ENCODE data around the gene PCDHGA1. TPM values are rescaled to one million over a fixed set of nuclear protein-coding genes. Genes with fewer than 3 reads are reported as not detected.

The PCDHGA1 gene
- total RNA-seq, 1 experiment from 2014 or later, result 0.63 TPM

- H3K23ac ChIP-seq (ENCODE audit: insufficient read length, low read depth, low read length), result no peak overlapping the region
- no peak overlapping the region for H2AK5ac ChIP-seq (ENCODE audit: insufficient read length, low read length)
- no peak for DNase-seq
- H3K27me3 Mint-ChIP-seq (ENCODE audit: low read depth), result peaks cover 3% of the 10 kb centered on the region
- no peak for TF ChIP-seq CTCF (conservative IDR thresholded peaks at IDR 0.05)
- no peak overlapping the region for H2BK120ac ChIP-seq (ENCODE audit: low read depth, low read length, poor library complexity, severe bottlenecking)
- H3K56ac ChIP-seq (ENCODE audit: insufficient read length, low read depth, low read length), result no peak overlapping the region
- no peak overlapping the region for H4K5ac ChIP-seq (ENCODE audit: insufficient read length, low read depth, low read length)
- H2AFZ ChIP-seq (ENCODE audit: low read length), result no peak overlapping the region
- H3K9me3 ChIP-seq (ENCODE audit: control insufficient read depth, low read depth, low read length), result peaks cover 29% of the 10 kb centered on the region
- no peak overlapping the region for H3K27ac Mint-ChIP-seq
- H3K4me1 Mint-ChIP-seq, result peaks cover 2 to 3% of the 10 kb centered on the region in 2 experiments; a peak in 2 of 4 replicates
- H3K79me1 ChIP-seq (ENCODE audit: insufficient read depth, low read depth, low read length, poor library complexity, severe bottlenecking), result no peaks in the 10 kb centered on the region
- no peaks in the 10 kb centered on the region for H3K79me2 ChIP-seq (ENCODE audit: insufficient read depth, low read length)
- peaks cover 29 to 68% (median 50%) of the 10 kb centered on the region in 3 experiments for H3K36me3 Mint-ChIP-seq (ENCODE audit: insufficient read depth in 1 of 3, low read depth in 3 of 3)
- no peak overlapping the region for H2BK20ac ChIP-seq (ENCODE audit: low read depth, low read length, poor library complexity, severe bottlenecking)
- H3K4me1 ChIP-seq (ENCODE audit: insufficient read depth, low read length), result no peaks in the 10 kb centered on the region
- H4K20me1 ChIP-seq (ENCODE audit: control insufficient read depth, insufficient read depth, insufficient read length), result no peaks in the 10 kb centered on the region
- H3K4me3 Mint-ChIP-seq, result no peak overlapping the region
- no peak overlapping the region for H3T11ph ChIP-seq (ENCODE audit: low read length)
- no peak overlapping the region for H3K4me2 ChIP-seq (ENCODE audit: insufficient read depth, insufficient read length, low read length)
- no CpG with 5 or more reads among the region's 19 CpGs for WGBS (ENCODE audit: extremely low coverage, insufficient read length, low lambda C conversion rate)
- H2BK12ac ChIP-seq (ENCODE audit: insufficient read length, low read depth, low read length), result no peak overlapping the region
- no peak overlapping the region for H2BK15ac ChIP-seq (ENCODE audit: low read depth, low read length)
- no peak overlapping the region for H4K91ac ChIP-seq (ENCODE audit: insufficient read length, low read depth, low read length)
- no peak overlapping the region for H4K8ac ChIP-seq (replicated peaks; ENCODE audit: insufficient read length, low read depth, low read length)
- H3K9me3 Mint-ChIP-seq, result peaks cover 61 to 64% of the 10 kb centered on the region in 2 experiments
- H3K9ac ChIP-seq (ENCODE audit: extremely low read depth, insufficient read length, low read length), result no peak overlapping the region
- H2BK5ac ChIP-seq (ENCODE audit: insufficient read length, low read length), result no peak overlapping the region
- H3K4ac ChIP-seq (ENCODE audit: low read depth, low read length), result no peak overlapping the region
- H3K18ac ChIP-seq (ENCODE audit: insufficient read length, low read depth, low read length), result no peak overlapping the region
- H3K27me3 ChIP-seq (ENCODE audit: insufficient read depth, low read length), result no peaks in the 10 kb centered on the region
- H3K23me2 ChIP-seq (ENCODE audit: insufficient read length, low read depth, low read length, poor library complexity, severe bottlenecking), result no peaks in the 10 kb centered on the region
- no peak overlapping the region for H3K14ac ChIP-seq (ENCODE audit: insufficient read depth, low read length)
- H3K27ac ChIP-seq (ENCODE audit: insufficient read length, low read depth, low read length), result no peak overlapping the region
Observed at GRCh38 chr5:141356950-141357349, 26.6 kb downstream of the PCDHGA1 start.
